AG04450 (cell line): ENCODE results near the gene LAIR2. TPM values are rescaled to one million over a fixed set of nuclear protein-coding genes. Genes with fewer than 3 reads are reported as not detected.
"Not testable (repeated sequence)": the region's sequence is repeated elsewhere in the genome, so short reads cannot be mapped to it uniquely, and the experiment has no call there.

ENCODE experiments used
- CTCF ChIA-PET: fragments of 300-600, 350-600 bp; formaldehyde crosslinking; extraction: SDS; loops from one replicate; lab custom pipeline; 2022; ENCODE audit warnings: antibody characterized with exemption, inconsistent platforms; lab: Charles Lee
- POLR2A ChIA-PET: fragments of 350-600 bp; formaldehyde crosslinking; extraction: SDS; loops from one replicate; lab custom pipeline; 2021; ENCODE audit warnings: antibody characterized with exemption, inconsistent platforms; lab: Yijun Ruan, JAX
- DNase-seq: peaks from one replicate; pipeline ENCODE4 v3.0.0-alpha.2; 2011; ENCODE audit warnings: low read depth, low spot score
- H3K27ac ChIP-seq: one replicate; pipeline ENCODE4 v1.5.1; 2012; ENCODE audit warnings: low read depth, low read length, control low read depth
- H3K27me3 ChIP-seq: one replicate; pipeline ENCODE4 v1.6.0; 2012; ENCODE audit warnings: low read length; ENCODE audit not compliant: control insufficient read depth, insufficient read depth
- H3K4me3 ChIP-seq: 2 replicates; pipeline ENCODE4 v1.5.1; 2011; ENCODE audit warnings: mild to moderate bottlenecking, low read depth, low read length, control low read depth
- H3K9me3 ChIP-seq: 2 replicates; pipeline ENCODE4 v1.5.1; 2012; ENCODE audit warnings: low read length; ENCODE audit not compliant: control insufficient read depth, insufficient read depth
- CTCF ChIP-seq: IDR thresholded peaks from 2 replicates; pipeline ENCODE4 v1.5.1; 2011; ENCODE audit warnings: low read depth, low read length, control low read depth, inconsistent platforms
- polyA plus RNA-seq: library from polyadenylated mRNA; depleted of rRNA; stranded (reverse); fragments of >200 nt; gene quantifications from 2 replicates; pipeline ENCODE4 v1.2.3, GENCODE V29; 2011

Gene LAIR2
- polyA plus RNA-seq, 1 experiment = not detected

DNA sequence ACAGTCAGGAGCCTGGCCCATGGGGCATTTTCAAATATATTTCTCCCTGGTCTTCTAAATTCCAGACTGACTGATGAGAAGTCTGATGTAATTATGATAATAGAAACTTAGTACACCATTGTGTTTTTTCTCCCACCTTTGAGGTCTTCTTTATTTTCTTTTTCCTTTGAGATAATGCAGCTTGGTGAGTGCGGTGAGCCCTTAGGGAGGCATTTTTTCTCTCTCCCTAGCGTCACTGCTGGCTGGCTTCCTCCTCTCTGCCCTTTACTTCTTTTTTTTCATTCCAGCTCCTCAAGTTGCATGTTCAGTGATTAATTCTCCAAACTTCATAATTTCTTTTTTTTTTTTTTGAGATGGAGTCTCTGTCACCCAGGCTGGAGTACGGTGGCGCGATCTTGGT, 16.8 kb upstream of the LAIR2 start:
- no peak overlapping the region for H3K27ac ChIP-seq
- H3K4me3 ChIP-seq = no peak overlapping the region
- POLR2A ChIA-PET = no interaction called here
- TF ChIP-seq CTCF = no peak
- DNase-seq = no peak
- CTCF ChIA-PET = no interaction called here
- H3K9me3 ChIP-seq = no peaks in the 10 kb centered on the region
- H3K27me3 ChIP-seq = no peaks in the 10 kb centered on the region

GRCh38 chr19:54489341-54489740, 13.3 kb upstream of the LAIR2 start:
- POLR2A ChIA-PET = no interaction called here
- no peak for TF ChIP-seq CTCF

DNA sequence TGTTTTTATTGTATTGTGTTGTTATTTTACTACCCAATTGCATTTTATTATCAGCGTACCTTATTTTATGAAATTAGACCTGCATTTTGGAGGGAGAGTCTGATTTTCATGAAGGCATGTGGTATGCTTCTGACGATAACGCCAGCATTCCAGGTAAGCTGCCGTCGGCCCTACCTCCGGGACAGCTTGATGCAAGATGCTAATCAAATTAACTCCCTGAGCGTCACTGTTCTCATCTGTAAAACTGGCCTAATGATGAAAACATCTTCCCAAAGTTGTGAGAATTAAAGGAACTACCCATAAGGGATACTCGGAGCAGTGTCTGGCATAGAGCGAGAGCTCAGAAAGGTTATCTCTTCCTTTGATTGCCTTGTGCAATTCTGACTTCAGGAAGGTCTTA, 12.9 kb upstream of the LAIR2 start:
- CTCF ChIA-PET = no interaction called here
- POLR2A ChIA-PET = no interaction called here
- DNase-seq = no peak
- Histone ChIP-seq H3K4me3 (no peak overlapping the region), H3K9me3 (peaks cover 6% of the 10 kb centered on the region), H3K27ac (no peak overlapping the region), H3K27me3 (no peaks in the 10 kb centered on the region)
- TF ChIP-seq CTCF = no peak

More at GRCh38 chr19:54489341-54489740, 13.3 kb upstream of the LAIR2 start:
- DNase-seq = no peak
- H3K9me3 ChIP-seq = peaks cover 6% of the 10 kb centered on the region
- CTCF ChIA-PET = no interaction called here
- no peaks in the 10 kb centered on the region for H3K27me3 ChIP-seq
- no peak overlapping the region for H3K27ac ChIP-seq
- no peak overlapping the region for H3K4me3 ChIP-seq

DNA sequence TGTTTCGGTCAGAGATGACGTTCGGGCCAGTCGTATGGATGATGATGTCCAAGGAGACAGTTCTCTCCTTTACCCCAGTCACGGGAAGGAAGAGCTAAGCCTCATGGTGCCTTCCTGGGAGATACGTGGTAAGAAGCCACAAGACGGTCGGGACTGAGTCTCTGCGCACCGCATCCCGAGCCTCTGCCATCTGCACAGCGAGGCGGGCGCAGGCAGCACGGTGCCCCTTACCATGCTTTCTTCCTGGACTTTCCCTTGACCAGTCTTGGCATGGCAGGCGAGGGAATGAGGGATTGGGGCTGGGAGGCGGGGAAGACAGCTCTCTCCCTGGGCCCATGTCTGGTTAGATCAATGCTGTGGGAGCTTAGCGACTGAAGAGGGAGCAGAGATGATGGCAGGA, 10.1 kb upstream of the LAIR2 start:
- no peak for TF ChIP-seq CTCF
- no peak for DNase-seq
- CTCF ChIA-PET = no interaction called here
- Histone ChIP-seq H3K27ac (no peak overlapping the region), H3K27me3 (no peaks in the 10 kb centered on the region), H3K9me3 (peaks cover 6% of the 10 kb centered on the region), H3K4me3 (no peak overlapping the region)
- POLR2A ChIA-PET = no interaction called here

GRCh38 chr19:54493056-54493455, 9.6 kb upstream of the LAIR2 start:
- H3K27me3 ChIP-seq, H3K27ac ChIP-seq, CTCF ChIA-PET, H3K4me3 ChIP-seq, POLR2A ChIA-PET, H3K9me3 ChIP-seq, DNase-seq: not testable (repeated sequence)
